ENCODE results near the gene CDCP2. TPM values are rescaled to one million over a fixed set of nuclear protein-coding genes. Genes with fewer than 3 reads are reported as not detected.

The CDCP2 gene
- total RNA-seq: not detected in 2 replicates

GRCh38 chr1:54152696-54153095 is at the start of gene CDCP2:
TSS of gene CDCP2 (minus strand) at chr1:54153000. CDS start at chr1:54152922, 78 bp downstream.
- FAIRE-seq: no peak
- no peaks in the 10 kb centered on the region for H3K36me3 ChIP-seq (ENCODE audit: control insufficient read depth, insufficient read depth, low read length)
- H3K27me3 ChIP-seq (ENCODE audit: control insufficient read depth, insufficient read depth, low read length): no peaks in the 10 kb centered on the region
- TF ChIP-seq, protein P1, sequence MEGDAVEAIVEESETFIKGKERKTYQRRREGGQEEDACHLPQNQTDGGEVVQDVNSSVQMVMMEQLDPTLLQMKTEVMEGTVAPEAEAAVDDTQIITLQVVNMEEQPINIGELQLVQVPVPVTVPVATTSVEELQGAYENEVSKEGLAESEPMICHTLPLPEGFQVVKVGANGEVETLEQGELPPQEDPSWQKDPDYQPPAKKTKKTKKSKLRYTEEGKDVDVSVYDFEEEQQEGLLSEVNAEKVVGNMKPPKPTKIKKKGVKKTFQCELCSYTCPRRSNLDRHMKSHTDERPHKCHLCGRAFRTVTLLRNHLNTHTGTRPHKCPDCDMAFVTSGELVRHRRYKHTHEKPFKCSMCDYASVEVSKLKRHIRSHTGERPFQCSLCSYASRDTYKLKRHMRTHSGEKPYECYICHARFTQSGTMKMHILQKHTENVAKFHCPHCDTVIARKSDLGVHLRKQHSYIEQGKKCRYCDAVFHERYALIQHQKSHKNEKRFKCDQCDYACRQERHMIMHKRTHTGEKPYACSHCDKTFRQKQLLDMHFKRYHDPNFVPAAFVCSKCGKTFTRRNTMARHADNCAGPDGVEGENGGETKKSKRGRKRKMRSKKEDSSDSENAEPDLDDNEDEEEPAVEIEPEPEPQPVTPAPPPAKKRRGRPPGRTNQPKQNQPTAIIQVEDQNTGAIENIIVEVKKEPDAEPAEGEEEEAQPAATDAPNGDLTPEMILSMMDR (IDR thresholded peaks at IDR 0.05; ENCODE audit: insufficient read depth, low read length, severe bottlenecking): no peak
- DNase-seq (ENCODE audit: low read depth): no peak
- H3K4me3 ChIP-seq (ENCODE audit: low read depth, low read length): no peak within 1 kb of the TSS

GRCh38 chr1:54200519-54200997 is 47.8 kb upstream of the CDCP2 start:
- FAIRE-seq: no peak
- no peak for DNase-seq (ENCODE audit: low read depth)
- H3K4me3 ChIP-seq (ENCODE audit: low read depth, low read length): peak overlapping the region; percentile 77
- no peaks in the 10 kb centered on the region for H3K27me3 ChIP-seq (ENCODE audit: control insufficient read depth, insufficient read depth, low read length)
- peaks cover 6% of the 10 kb centered on the region for H3K36me3 ChIP-seq (ENCODE audit: control insufficient read depth, insufficient read depth, low read length)
- TF ChIP-seq, protein P1 (IDR thresholded peaks at IDR 0.05; ENCODE audit: insufficient read depth, low read length, severe bottlenecking): no peak

- Histone ChIP-seq H3K27me3 (ENCODE audit: control insufficient read depth, insufficient read depth, low read length) (no peaks in the 10 kb centered on the region), H3K4me3 (ENCODE audit: low read depth, low read length) (peak within 1 kb of the TSS; percentile 77), H3K36me3 (ENCODE audit: control insufficient read depth, insufficient read depth, low read length) (peaks cover 3% of the 10 kb centered on the region)
- peak; percentile 94 for DNase-seq (ENCODE audit: low read depth)
- FAIRE-seq: no peak
- TF ChIP-seq, protein P1 (IDR thresholded peaks at IDR 0.05; ENCODE audit: insufficient read depth, low read length, severe bottlenecking): no peak
Observed at GRCh38 chr1:54199765-54200518, 47.1 kb upstream of the CDCP2 start, which contains the start of the genes CYB5RL and MRPL37. TSS of gene CYB5RL (minus strand) at chr1:54200030. CDS start at chr1:54195616, 4,414 bp downstream. TSS of gene MRPL37 (plus strand) at chr1:54200167. CDS start at chr1:54200244, 77 bp downstream.

DNA sequence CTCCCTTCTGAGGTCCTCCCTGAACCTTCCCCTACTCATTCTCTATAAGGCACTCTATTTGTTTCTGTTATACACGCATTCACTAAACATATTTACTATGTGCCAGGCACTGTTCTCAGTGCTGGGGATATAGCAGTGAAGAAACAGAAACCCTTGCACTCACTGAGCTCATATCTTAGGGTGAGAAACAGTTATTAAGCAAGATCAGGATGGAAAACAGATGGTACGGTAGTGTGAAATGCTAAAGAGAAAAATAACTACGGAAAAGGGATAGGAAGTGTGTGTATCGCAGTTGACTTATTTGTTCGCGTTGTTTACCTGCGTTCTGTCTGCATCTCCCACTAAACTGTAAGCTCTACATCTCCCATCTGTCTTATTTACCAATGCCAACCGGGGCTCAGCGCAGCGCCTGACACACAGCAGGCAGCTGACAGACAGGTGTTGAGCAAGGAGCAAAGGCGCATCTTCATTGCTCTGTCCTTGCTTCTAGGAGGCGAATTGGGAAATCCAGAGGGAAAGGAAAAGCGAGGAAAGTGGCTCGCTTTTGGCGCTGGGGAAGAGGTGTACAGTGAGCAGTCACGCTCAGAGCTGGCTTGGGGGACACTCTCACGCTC is 46.5 kb upstream of the CDCP2 start:
- Histone ChIP-seq H3K4me3 (ENCODE audit: low read depth, low read length) (peak overlapping the region; percentile 77), H3K36me3 (ENCODE audit: control insufficient read depth, insufficient read depth, low read length) (no peaks in the 10 kb centered on the region), H3K27me3 (ENCODE audit: control insufficient read depth, insufficient read depth, low read length) (no peaks in the 10 kb centered on the region)
- DNase-seq (ENCODE audit: low read depth) (no peak), FAIRE-seq (no peak)
- TF ChIP-seq, protein P1 (IDR thresholded peaks at IDR 0.05; ENCODE audit: insufficient read depth, low read length, severe bottlenecking): no peak

DNA sequence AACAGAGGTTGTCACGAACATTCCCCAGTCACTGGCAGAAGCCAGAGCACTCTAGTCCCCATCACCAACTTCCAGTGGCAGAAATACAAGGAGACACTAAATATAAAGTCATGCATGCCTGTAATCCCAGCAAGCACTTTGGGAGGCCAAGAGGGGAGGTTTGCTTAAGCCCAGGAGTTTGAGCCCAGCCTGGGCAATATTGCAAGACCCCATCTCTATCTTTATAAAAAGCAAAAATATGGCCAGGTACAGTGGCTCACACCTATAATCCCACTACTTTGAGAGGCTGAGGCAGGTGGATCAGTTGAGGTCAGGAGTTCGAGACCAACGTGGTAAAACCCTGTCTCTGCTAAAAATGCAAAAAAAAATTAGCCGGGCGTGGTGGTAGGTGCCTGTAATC is 40.7 kb upstream of the CDCP2 start:
- H3K36me3 ChIP-seq (ENCODE audit: control insufficient read depth, insufficient read depth, low read length): no peaks in the 10 kb centered on the region
- no peaks in the 10 kb centered on the region for H3K27me3 ChIP-seq (ENCODE audit: control insufficient read depth, insufficient read depth, low read length)
- no peak overlapping the region for H3K4me3 ChIP-seq (ENCODE audit: low read depth, low read length)
- FAIRE-seq: no peak
- DNase-seq (ENCODE audit: low read depth): no peak
- TF ChIP-seq, protein P1 (IDR thresholded peaks at IDR 0.05; ENCODE audit: insufficient read depth, low read length, severe bottlenecking): no peak

Data from bronchial epithelial cell (primary cell).